HT-29 (cell line): ENCODE results near the gene RPAP3. TPM values are rescaled to one million over a fixed set of nuclear protein-coding genes. Genes with fewer than 3 reads are reported as not detected.
A peak's percentile ranks its signal among the peaks of the same experiment; 100 is the strongest.

Experiments used
- DNase-seq: peaks from one replicate; pipeline ENCODE4 v3.0.0-alpha.2; 2015; ENCODE audit warnings: low spot score
- total RNA-seq: library from RNA; depleted of rRNA; stranded (reverse); fragments of >200 nt; shearing (Covaris generic); gene quantifications from 2 replicates; pipeline ENCODE4 v1.2.3, GENCODE V29; 2014

RPAP3 gene
- total RNA-seq, 1 experiment from 2014 or later, result 8.6 TPM

- no peak for DNase-seq
Measured at GRCh38 chr12:47743311-47743860, 37.6 kb upstream of the RPAP3 start.

- DNase-seq, result peak; percentile 80
Measured at GRCh38 chr12:47742253-47742825, 36.5 kb upstream of the RPAP3 start.

- DNase-seq, result peak; percentile 84
Measured at GRCh38 chr12:47741340-47741703, 35.5 kb upstream of the RPAP3 start.

GRCh38 chr12:47740606-47741339 is 34.9 kb upstream of the RPAP3 start:
- DNase-seq, result no peak

GRCh38 chr12:47739979-47740378 is 34.1 kb upstream of the RPAP3 start:
- no peak for DNase-seq

- DNase-seq, result no peak
Measured at GRCh38 chr12:47739297-47739696, 33.5 kb upstream of the RPAP3 start.

GRCh38 chr12:47737936-47738594 is 32.2 kb upstream of the RPAP3 start:
- no peak for DNase-seq

GRCh38 chr12:47736877-47737676 is 31.2 kb upstream of the RPAP3 start:
- no peak for DNase-seq

GRCh38 chr12:47736216-47736615 is 30.4 kb upstream of the RPAP3 start:
- no peak for DNase-seq

GRCh38 chr12:47735649-47736048 is 29.8 kb upstream of the RPAP3 start:
- no peak for DNase-seq

GRCh38 chr12:47734725-47735480 is 29.1 kb upstream of the RPAP3 start:
- DNase-seq, result no peak

GRCh38 chr12:47733142-47733541 is 27.3 kb upstream of the RPAP3 start:
- DNase-seq, result no peak

- no peak for DNase-seq
Measured at GRCh38 chr12:47732504-47732903, 26.7 kb upstream of the RPAP3 start.

- DNase-seq, result no peak
Measured at GRCh38 chr12:47731723-47732122, 25.9 kb upstream of the RPAP3 start.

- DNase-seq, result no peak
Measured at GRCh38 chr12:47730341-47730744, 24.5 kb upstream of the RPAP3 start.

GRCh38 chr12:47729233-47729632 is 23.4 kb upstream of the RPAP3 start:
- no peak for DNase-seq

GRCh38 chr12:47725893-47726292 is 20.1 kb upstream of the RPAP3 start:
- no peak for DNase-seq

GRCh38 chr12:47725091-47725772 is 19.4 kb upstream of the RPAP3 start, which contains the start of gene ENDOU:
ENDOU (minus strand) TSS chr12:47725490; CDS start chr12:47725413, 77 bp downstream.
- no peak for DNase-seq

GRCh38 chr12:47722941-47723631 is 17.3 kb upstream of the RPAP3 start:
- DNase-seq, result no peak
